ENCODE results near the gene DCLK3.

DCLK3 gene

DNA sequence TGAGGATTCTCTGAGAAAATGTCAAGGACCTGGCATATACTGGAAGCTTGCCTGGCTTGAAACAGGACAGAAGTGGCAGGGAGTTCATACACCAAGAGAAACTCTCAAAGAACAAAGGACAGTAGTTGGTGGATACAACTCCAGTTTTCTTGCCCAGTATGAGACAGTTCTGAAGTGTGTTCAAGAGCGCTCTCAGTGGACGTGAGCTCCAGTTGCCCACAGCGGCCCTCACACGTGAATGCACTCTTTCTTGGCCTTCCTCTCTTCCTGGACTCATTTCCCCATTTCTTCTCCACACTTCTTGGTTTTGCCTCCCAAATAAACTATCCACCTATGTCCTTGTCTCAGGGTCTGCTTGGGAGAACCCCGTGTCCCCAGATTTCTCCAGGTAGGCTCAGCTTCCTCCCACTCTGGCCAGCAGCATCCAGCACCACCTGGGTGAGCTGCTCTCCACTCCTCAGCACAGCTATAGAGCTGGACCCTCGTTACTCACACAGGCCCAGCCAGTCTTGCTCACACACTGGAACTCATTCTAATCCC is 54.5 kb downstream of the DCLK3 start:
- DNase-seq, result no peak

DNA sequence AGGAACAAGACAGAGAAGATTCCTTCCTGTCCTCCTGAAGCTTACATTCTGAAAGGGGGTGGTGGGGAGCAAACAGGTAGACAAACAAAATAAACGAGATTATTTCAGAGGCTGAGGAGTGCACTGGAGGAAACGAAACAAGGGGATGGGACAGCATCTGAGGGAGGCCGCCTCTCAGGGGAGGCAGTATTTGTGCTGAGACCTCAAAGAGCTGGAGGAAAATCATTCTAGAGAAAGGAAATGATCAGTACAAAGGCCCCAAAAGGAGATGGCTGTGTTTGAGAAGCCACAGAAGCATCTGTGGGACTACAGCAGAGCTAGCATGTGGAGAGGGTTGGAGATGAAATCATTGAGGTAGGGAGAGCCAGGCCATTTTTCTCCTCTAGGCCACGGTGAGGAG is 55.1 kb downstream of the DCLK3 start:
- DNase-seq, result no peak

DNA sequence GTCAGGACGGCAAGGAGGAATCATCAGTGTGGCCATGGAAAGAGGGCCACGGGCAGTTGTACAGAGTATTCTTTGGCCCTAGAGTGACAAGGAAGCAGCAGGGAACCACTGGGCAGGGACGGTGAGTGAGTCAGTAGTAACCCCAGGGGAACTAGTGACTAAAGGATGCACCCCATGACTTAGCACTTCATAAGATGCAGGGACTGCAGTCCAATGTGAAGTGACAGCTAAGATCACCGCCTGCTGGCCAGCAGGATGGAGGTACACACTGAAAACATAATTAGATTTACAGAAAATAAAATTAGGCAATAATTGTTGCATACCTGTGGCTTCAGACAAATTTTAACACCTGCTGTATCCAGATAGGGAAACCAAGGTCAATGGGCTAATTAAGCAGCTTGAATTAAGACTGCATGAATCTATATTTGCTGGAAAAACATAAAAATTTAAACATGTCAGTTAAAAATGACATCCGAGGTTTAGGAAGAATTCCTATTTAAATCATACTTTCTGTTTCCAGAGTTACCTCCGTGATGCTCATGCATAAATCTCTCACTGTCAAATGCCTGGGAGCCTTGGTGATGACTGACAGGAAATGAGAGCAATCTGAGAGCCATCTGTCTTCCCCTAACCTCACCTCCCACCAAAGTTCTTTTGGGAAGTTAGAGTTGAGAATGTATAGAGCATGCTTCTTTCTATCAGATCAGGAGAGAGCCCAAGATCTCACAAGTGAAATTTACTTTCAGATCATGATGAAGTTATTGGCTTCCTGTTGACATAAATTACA is 56.5 kb downstream of the DCLK3 start:
- DNase-seq, result no peak

GRCh38 chr3:36705015-36705414 is 59.3 kb downstream of the DCLK3 start:
- no peak for DNase-seq

GRCh38 chr3:36704280-36704679 is 60.1 kb downstream of the DCLK3 start:
- no peak for DNase-seq

DNA sequence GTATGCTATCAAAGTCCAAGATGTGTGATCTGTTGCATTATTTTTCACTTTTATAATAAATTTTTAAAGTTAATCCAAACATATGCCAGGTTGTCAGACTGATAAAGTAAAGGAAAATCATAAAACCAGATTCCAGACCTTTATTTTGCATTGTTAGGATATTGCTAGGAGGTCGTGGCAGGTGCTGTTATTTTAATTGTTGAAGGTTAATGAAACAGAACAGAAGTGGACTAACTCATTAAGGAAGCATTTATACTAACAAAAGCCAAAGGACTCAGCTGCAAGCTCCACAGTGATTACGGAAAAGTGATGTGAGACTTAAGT is 63.1 kb downstream of the DCLK3 start:
- no peak for DNase-seq

DNA sequence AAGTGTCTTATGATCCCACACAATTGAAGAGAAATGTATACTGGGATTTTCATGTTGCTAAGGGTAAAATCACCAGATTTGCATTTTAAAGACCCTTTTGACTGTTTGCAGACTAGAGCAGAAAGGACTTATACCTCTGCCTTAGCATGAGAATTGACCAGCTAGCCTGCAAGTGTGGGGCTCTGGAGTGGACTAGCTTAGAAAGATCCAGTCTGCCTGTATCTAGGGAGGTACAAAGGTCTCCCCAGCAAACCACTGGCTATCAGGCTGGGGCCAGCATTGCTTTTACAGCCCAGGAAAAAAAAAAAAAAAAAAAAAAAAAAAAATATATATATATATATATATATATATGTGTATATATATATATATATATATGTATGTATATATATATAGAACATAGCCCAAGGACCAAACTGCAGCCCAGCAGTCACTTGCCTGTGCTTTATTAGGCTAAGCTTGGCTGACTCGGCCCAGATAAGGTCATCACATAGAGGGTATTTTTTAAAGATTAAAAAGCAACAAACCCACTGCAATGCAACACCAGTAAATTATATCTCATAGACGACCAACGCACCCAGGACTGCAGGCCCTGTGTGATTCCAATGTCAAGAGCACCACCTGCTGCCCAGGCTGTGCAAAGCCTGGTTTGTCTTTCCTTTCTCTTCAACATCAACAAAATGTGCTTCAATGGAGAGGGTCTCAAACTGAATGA is 63.7 kb downstream of the DCLK3 start:
- peak; percentile 41 for DNase-seq

- DNase-seq, result no peak
Observed at GRCh38 chr3:36698314-36698713, 66.0 kb downstream of the DCLK3 start.

DNA sequence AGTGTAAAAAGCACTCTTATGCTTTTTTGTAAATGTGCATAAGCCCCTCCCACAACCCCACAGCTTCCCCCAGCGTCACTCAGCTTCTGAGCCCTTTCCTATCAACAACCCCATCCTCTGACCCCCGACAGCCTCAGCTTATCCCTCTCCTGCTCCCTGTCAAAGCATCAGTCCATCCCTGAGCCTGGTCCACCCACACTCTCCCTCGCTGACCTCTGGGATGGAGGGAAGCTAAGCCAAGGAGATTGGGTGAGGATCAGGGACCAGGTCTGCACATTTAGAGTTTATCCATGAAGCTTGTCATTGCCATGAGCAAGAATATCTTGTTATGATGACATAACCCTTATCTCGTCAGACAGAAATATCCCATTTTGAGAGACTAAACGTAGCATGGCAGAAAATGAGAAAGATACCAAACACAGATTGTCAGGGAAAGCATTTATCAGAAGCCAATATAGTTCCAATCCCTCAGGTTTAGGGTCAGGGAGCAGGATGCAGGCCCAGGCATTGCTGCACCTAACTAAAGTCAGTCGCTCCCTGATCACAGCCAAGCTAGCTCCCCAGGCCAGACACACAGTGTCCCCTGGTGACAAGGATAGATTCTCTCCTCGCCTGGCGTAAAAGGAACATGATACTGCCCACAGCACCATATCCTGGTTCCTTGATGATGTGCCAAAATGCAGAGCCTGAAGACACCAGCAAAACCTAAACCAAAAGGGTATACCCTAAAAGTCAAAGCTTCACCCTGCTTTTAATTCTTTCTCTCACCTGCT is 66.9 kb downstream of the DCLK3 start:
- no peak for DNase-seq

GRCh38 chr3:36696799-36697198 is 67.6 kb downstream of the DCLK3 start:
- no peak for DNase-seq

- no peak for DNase-seq
Observed at GRCh38 chr3:36695769-36696137, 68.6 kb downstream of the DCLK3 start.

DNA sequence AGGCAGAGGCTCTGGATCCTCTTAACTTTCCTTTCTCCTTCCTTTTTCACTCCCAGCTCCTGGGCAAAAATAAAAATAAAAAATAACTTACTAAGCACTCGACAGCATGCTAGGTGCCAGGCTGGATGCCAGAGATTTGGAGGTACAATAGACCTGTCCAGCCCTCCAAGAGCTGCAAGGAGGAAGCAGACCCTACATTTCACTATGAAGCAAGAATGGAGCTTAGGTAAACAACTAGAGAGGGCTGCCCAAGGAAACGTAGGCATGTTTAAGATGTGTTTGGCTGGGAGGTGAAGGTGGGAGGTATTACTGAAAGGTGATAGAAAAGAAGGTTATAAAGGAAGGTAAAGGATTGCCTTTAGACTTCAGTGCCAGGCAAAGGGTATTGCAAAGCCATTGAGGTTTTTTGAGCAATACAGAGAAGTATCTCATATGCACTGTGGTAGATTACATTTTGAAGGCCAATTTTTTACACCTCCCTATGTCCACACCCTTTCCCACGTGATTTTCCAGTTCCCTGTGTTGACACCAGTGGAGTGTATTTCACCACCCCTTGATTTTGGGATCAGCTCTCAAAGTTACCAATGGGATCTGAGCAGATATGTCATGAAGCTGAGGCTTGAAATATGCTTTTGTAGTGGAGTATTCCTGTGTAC is 69.1 kb downstream of the DCLK3 start:
- DNase-seq, result no peak

- no peak for DNase-seq
Observed at GRCh38 chr3:36693670-36694069, 70.7 kb downstream of the DCLK3 start.

- DNase-seq, result no peak
Observed at GRCh38 chr3:36689560-36689959, 74.8 kb downstream of the DCLK3 start.

DNA sequence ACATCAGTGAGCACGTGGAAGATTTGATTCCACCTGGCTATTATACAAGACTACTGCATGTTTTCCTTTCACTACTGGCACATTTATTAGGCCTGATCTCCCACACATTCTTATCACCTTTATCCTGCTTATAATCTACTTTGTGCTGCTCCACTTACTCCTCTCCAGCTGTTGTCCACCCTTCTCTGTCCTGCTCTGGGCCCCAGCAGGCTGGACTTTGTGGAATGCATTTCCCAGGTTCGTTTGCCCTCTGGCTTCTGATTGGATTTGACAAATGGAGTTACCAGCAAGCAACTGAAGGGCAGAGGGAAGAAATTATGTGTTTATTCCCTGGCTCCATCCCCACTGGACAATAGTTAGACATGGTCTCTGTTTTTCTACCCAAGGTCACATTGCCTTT is 75.5 kb downstream of the DCLK3 start:
- DNase-seq, result no peak

- DNase-seq, result no peak
Observed at GRCh38 chr3:36686516-36686915, 77.8 kb downstream of the DCLK3 start.

GRCh38 chr3:36681867-36682266 is 82.5 kb downstream of the DCLK3 start:
- DNase-seq, result no peak

GRCh38 chr3:36680952-36681351 is 83.4 kb downstream of the DCLK3 start:
- no peak for DNase-seq

DNA sequence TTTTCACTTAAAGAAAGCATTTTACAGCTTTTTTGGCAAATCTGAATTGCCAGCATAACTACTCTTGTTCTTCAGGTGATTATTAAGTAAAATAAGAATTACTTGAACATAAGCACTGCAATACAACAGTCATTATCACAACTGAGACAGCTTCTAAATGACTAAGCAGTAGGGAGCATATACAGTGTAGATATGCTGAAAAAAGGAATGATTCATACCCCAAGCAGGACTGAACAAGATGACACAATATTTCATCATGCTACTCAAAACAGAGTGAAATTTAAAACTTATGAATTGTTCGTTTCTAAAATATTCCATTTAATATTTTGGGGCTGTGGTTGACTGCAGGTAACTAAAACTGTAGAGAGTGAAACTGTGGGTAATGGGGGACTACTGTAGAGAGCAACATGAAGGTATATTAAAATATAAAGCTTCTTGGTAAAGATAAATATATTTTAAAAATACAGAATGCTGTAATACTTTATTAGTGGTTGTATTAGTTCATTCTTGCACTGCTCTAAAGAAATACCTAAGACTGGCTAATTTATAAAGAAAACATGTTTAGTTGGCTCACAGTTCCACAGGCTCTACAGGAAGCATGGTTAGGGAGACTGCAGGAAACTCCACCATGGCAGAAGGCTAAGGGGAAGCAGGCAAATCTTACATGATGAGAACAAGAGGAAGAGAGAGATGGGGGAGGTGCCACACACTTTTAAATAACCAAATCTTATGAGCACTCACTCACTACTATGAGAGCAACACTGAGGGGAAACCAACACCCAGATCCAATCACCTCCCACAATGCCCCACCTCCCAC is 84.8 kb downstream of the DCLK3 start:
- no peak for DNase-seq

- no peak for DNase-seq
Observed at GRCh38 chr3:36678216-36679013, 85.9 kb downstream of the DCLK3 start.
